Fibroblast of lung (primary cell): ENCODE measurements around the gene CERS1.

ENCODE experiments used
- EZH2 ChIP-seq: IDR thresholded peaks from 2 replicates; pipeline ENCODE4 v1.5.1; 2012; ENCODE audit warnings: low read length, control low read depth, mild to moderate bottlenecking; ENCODE audit errors: missing control alignments
- TF ChIP-seq, protein P1 (sequence below), 2 donors: IDR thresholded peaks in 1 of 2; conservative IDR thresholded peaks in 1 of 2; 1 replicate in 1 of 2; 2 replicates in 1 of 2; pipeline ENCODE4 v1.5.1; 2011 to 2012; ENCODE audit warnings: low read length in 2 of 2, control low read depth in 1 of 2, inconsistent platforms in 1 of 2, low read depth in 1 of 2, mild to moderate bottlenecking in 1 of 2

DNA sequence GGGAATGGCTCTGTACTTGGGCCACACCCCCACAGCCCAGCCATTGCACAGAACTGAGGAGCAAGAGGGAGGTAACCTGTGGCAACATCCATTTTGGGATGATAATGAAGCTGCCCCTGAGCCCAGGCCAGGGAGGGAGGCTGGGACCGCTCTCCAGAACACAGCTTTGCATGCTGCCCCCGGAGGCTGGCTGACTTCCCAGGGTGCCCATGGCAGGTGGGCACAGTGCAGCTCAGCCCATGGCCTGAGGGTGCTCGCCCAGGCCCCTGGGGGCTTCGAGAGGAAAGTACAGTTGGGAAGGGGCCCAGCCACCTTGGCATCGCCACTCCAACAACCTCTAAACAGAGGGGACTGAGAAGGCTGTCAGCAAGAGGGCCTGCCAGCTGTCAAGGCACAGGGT is 17.5 kb upstream of the CERS1 start:
- TF ChIP-seq, protein P1, sequence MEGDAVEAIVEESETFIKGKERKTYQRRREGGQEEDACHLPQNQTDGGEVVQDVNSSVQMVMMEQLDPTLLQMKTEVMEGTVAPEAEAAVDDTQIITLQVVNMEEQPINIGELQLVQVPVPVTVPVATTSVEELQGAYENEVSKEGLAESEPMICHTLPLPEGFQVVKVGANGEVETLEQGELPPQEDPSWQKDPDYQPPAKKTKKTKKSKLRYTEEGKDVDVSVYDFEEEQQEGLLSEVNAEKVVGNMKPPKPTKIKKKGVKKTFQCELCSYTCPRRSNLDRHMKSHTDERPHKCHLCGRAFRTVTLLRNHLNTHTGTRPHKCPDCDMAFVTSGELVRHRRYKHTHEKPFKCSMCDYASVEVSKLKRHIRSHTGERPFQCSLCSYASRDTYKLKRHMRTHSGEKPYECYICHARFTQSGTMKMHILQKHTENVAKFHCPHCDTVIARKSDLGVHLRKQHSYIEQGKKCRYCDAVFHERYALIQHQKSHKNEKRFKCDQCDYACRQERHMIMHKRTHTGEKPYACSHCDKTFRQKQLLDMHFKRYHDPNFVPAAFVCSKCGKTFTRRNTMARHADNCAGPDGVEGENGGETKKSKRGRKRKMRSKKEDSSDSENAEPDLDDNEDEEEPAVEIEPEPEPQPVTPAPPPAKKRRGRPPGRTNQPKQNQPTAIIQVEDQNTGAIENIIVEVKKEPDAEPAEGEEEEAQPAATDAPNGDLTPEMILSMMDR (conservative IDR thresholded peaks at IDR 0.05 in 1 of 2, IDR thresholded peaks at IDR 0.05 in 1 of 2; ENCODE audit: low read depth in 1 of 2, low read length in 2 of 2), result no peak
- TF ChIP-seq EZH2, result no peak
